HG03139 (cell line): ENCODE results near the gene KCP.

Experiments used
- ATAC-seq: cut with Tn5 transposase; IDR thresholded peaks from one replicate; pipeline ENCODE4 v1.9.1; 2021; ENCODE audit not compliant: unreplicated experiment

KCP gene

GRCh38 chr7:128859232-128860157 is 51.0 kb downstream of the KCP start:
- ATAC-seq, result no peak

GRCh38 chr7:128858380-128859231 is 51.9 kb downstream of the KCP start:
- no peak for ATAC-seq

- no peak for ATAC-seq
Observed at GRCh38 chr7:128856001-128856718, 54.3 kb downstream of the KCP start.

GRCh38 chr7:128855559-128855958 is 55.0 kb downstream of the KCP start:
- no peak for ATAC-seq

GRCh38 chr7:128854396-128854795 is 56.1 kb downstream of the KCP start:
- ATAC-seq, result no peak

- no peak for ATAC-seq
Observed at GRCh38 chr7:128853799-128854198, 56.7 kb downstream of the KCP start.

- ATAC-seq, result no peak
Observed at GRCh38 chr7:128852537-128853254, 57.8 kb downstream of the KCP start.

- no peak for ATAC-seq
Observed at GRCh38 chr7:128849804-128850490, 60.6 kb downstream of the KCP start.

GRCh38 chr7:128849156-128849515 is 61.4 kb downstream of the KCP start:
- ATAC-seq, result no peak

GRCh38 chr7:128848289-128849155 is 62.0 kb downstream of the KCP start:
- no peak for ATAC-seq

- ATAC-seq, result no peak
Observed at GRCh38 chr7:128847721-128848211, 62.7 kb downstream of the KCP start.

- no peak for ATAC-seq
Observed at GRCh38 chr7:128846781-128847444, 63.6 kb downstream of the KCP start.

- no peak for ATAC-seq
Observed at GRCh38 chr7:128845987-128846386, 64.5 kb downstream of the KCP start.

GRCh38 chr7:128845475-128845874 is 65.0 kb downstream of the KCP start:
- no peak for ATAC-seq

GRCh38 chr7:128844777-128845311 is 65.7 kb downstream of the KCP start:
- no peak for ATAC-seq

GRCh38 chr7:128843938-128844621 is 66.4 kb downstream of the KCP start:
- ATAC-seq, result no peak
